GM21515 (cell line): ENCODE results near the gene ATP10B.

ENCODE experiments used
- ATAC-seq: cut with Tn5 transposase; IDR thresholded peaks from one replicate; pipeline ENCODE4 v1.9.1; 2021; ENCODE audit not compliant: unreplicated experiment

ATP10B gene

GRCh38 chr5:160692271-160692670, 159.7 kb downstream of the ATP10B start:
- no peak for ATAC-seq

DNA sequence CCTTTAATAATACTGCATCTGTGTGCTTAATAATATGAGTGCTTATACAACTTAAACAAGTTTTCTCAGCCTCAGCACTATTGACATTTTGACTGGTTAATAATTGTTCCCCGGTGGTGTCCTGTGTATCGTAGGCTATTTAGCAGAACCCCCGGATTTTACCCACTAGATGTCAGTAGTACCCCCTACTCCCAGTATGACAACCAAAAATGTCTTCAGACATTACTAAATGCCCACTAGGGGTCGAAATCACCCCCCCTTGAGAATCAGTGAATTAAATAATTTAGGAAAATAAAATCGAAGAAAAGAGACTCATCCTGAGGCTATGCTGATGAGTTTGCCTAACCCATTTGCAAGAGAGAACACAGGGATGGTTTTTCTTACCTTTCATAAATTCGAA, 166.3 kb downstream of the ATP10B start:
- ATAC-seq = peak; percentile 83

- ATAC-seq = no peak
Measured at GRCh38 chr5:160685219-160685618, 166.8 kb downstream of the ATP10B start.

DNA sequence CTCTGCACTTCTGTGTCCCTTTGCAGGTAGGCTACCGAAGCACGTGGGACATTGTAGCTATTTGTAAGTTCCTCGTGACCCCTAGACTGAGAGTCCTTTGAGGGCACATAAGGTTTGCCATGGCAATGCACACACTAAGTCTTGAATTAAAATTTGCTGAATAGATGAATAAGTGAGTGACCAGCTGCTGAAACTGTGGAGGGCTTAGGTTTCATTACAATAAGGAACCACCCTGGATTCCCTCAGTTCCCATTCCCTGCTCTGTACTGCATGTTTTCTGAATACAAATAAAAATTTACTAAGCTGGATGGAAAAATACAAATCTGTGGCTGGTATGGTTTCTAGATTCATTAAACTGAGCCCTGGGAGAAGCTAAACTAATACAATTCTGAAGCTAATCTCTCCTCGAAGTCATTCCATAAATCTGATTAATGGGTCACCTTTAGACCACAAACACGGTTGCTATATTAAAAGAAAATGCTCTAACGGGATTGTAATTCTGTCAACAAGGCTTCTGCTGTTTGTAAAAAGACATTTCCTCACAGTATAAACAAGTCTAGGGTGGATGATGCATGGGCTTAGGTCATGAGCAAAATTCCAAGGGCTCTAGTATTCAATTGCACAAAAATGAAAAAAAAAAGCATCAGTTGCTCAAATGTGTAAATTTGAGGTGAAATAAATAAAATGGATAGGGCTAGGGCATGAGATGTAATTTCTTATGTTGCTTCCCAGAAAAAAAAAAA, 172.3 kb downstream of the ATP10B start:
- ATAC-seq = no peak

GRCh38 chr5:160675988-160676387, 176.0 kb downstream of the ATP10B start:
- ATAC-seq = peak; percentile 54

DNA sequence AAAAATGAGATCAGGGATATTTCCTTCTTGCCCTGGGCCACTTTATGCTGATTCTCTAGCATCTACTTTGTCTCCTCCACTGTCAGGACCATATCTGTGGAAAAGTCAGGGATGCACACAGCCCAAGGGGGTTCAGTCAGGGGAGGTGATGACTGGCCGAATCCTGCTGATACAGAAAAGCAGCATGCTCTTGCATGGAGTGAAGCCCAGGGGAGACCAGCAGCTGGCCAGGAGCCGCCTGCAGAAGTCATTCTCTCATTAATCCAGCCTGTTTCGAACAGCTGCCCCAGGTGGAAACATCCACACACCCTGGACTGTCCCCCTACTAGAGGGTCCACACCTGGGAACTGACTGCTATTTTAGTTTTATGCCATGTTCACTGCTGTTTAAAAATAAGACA, 177.1 kb downstream of the ATP10B start:
- no peak for ATAC-seq

- ATAC-seq = no peak
Measured at GRCh38 chr5:160672521-160672920, 179.5 kb downstream of the ATP10B start.

- no peak for ATAC-seq
Measured at GRCh38 chr5:160668356-160668755, 183.7 kb downstream of the ATP10B start.

- ATAC-seq = no peak
Measured at GRCh38 chr5:160667160-160667559, 184.9 kb downstream of the ATP10B start.

DNA sequence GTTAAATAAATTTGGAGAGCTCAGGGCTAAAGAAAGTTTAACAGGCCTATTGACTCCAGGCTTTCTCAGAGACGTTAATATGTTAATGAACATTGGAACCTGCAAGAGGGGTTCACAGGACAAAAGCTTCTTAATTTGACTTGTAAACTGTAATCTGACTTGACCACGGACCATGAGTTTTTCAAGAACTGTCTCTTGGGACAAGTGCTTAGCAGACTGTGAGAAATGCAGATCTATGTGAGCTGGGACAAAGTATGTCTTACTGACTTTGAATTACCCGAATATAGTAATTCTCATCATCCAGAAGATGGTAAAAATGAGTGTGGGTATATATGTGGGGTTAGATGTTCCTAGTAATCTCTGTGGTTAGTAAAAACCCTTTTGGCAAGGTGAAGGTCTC, 186.6 kb downstream of the ATP10B start:
- no peak for ATAC-seq

DNA sequence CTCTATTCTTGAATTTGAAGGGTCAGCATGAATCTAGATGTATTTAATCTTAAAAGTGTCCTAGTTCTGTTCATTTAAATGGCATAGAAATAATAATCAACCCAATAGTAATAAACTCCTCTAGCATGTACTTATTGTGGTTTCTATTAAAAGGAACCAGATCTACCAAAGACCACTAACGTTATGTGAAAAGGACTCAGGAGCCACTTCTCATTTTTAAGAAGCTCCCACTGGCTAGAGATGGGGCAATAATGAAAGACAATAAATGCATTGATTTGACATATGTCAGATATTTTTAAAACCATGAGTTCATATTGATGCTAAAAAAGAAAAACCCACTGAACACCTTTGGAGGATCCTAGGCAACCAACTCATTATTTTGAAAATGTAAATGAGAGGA, 191.9 kb downstream of the ATP10B start:
- no peak for ATAC-seq

DNA sequence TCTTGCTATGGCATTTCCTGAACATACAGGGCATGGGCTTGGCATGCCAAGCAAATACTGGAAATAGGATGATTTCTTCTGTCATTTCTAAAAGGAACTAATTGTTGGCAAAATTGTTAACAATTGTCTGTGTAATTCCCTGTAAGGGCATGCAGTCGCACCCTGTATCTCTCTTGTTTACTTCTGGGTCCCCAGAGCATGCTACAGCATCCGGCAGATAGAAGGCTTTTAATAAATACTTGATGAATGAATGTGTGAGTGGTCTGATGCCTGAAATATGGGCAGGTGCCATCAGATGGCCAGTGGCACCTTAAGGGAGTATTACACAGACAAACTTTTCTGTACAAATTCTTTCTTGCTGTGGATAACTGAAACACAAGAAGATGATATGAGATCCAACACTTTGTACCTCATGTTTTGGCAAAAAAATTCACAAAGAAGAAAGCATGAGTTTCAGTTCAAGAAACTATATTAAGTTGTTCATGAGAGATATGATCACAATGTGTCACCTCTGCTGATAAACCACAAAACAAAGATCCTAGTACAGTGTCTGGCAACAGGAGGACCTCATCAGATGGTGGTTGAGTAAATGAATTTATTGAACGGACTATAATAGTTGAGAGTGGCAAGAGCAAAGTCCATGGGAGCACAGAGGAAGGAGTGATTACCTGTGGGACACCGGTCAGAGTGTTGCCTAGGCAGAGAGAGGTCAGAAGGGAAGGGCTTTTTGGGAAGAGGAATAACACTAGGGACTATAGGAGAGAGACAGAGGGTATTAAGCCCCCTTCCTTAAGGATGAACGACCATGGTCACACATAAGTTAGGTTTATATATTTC, 194.2 kb downstream of the ATP10B start:
- ATAC-seq = no peak

DNA sequence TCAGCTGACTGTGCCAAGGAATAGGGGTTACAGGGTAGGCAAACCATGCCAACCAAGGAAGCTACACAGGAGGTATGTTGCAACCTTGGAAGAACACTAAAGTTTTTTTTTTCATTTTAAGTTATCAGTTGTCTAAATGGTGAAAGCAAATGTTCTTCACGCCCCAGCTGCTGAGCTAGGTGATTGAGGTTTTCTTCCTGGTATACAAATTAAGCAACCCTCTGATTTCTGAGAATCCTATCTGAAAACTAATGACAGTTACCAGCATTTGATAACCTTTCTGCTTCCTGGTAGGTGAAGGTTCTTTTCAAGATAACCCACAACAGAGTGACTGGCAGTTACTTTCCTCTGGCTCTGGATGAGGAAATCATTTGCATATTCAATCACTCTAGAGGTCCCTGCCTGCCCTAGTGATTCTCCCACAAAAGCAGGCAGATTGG, 194.9 kb downstream of the ATP10B start:
- ATAC-seq = no peak

DNA sequence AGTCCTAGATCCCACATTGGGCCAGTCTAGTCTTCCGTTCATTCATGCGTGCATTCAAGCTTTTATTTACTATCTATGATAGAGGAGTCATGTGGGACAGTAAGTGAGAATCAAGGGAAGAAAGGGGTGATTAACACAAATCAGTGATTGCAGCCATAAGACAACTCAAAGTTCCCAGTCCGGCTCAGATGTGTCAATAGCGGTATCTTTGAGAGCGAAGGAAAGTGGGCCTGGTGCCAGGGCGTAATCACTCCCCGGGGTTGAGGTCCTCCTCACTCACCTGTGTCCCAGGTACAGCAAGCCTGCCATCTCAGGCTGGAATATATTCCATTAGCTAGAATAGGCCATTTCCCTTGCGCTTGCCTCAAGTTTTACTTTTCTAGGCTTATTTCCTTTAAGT, 196.3 kb downstream of the ATP10B start:
- ATAC-seq = no peak

GRCh38 chr5:160651692-160652645, 200.0 kb downstream of the ATP10B start:
- no peak for ATAC-seq

DNA sequence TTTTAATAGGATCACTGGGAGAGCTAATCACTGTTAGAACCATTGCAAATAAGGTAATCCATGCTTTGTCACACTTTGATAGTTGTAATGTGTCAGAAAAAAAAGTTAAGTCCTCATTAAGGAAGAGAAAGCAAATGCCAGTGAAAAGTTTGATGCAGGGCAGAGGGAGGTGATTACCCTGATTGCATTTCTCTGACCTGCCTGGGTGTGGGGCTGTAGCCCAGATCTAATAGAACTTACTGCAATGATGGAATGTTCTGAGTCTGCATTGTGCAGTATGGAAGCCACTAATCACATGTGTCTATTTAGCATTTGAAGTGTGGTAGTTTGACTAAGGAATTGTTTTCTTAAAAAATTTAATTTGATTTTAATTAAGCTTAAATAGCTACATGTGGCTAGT, 202.7 kb downstream of the ATP10B start:
- peak; percentile 67 for ATAC-seq

DNA sequence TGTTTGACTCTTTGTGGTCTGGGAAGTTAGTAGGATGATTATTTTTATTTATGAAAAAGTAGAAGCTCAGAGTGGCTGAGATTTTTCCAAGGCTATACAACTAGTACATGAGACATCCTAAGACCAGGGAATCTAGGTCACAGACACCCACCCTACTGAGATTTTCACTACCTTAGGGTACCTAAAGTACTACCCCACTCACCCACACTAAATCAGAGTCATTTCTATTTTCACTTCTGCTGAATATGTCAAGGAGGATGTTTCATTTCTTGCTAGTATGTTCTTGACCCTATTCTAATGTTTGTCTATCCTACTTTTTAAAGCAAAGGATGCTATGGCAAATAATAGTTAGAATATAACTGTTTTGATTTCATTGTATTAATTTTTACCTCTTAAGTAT, 206.0 kb downstream of the ATP10B start:
- ATAC-seq = no peak

GRCh38 chr5:160643616-160644240, 208.3 kb downstream of the ATP10B start:
- ATAC-seq = no peak

DNA sequence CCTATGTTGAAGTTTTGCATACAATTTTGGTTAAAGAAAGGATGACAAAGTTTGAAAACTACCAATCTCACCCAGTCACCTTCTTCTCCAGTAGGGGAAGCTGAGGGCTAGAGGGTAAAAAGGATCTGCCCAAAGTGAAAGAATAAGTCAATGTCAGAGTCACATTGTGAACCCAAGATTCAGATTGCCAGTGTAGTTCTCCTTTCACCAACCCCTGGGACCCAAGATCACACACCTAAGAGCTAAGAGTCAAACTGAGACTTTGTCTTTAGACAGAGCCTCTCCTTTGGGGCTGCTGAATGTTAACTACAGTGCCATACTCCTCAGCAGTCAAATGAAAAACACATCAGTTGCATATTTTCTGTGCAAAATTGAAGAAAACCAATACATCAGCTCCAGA, 210.6 kb downstream of the ATP10B start:
- no peak for ATAC-seq

GRCh38 chr5:160640406-160640805, 211.6 kb downstream of the ATP10B start:
- no peak for ATAC-seq
